GM12874 (cell line): ENCODE measurements around the gene NOP10.

Experiments used
- TF ChIP-seq, protein P1 (sequence below): IDR thresholded peaks from 2 replicates; pipeline ENCODE4 v1.5.1; 2011; ENCODE audit warnings: low read depth, mild to moderate bottlenecking, control low read depth, low read length, moderate library complexity; ENCODE audit not compliant: insufficient read depth

NOP10 gene

DNA sequence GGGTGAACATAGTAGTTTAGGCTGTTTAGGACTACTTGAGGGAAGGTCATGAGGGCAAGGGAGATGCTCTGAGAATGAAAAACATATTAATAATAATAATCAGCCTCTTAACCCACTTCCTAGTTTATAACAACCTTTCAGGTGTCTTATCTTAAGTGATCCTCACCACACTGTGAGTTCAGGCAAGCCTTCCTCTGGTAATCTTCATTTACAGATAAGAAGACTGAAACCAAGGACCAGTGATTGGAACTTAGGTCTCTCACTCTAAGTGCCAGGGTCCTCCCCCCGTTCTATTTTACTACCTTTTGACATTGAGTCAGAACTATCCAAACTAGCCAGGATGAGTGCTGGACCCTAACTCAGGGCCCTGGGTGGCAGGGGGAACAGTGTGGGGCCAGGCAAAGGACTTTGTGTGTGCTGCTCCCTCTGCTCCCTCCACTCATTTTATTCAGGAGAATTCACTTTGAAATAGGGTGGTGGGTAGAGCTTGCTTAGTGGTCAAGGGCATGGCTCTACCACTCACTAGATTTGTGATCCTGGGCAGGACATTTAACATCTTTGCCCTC lies 5.9 kb upstream of the NOP10 start:
- TF ChIP-seq, protein P1, sequence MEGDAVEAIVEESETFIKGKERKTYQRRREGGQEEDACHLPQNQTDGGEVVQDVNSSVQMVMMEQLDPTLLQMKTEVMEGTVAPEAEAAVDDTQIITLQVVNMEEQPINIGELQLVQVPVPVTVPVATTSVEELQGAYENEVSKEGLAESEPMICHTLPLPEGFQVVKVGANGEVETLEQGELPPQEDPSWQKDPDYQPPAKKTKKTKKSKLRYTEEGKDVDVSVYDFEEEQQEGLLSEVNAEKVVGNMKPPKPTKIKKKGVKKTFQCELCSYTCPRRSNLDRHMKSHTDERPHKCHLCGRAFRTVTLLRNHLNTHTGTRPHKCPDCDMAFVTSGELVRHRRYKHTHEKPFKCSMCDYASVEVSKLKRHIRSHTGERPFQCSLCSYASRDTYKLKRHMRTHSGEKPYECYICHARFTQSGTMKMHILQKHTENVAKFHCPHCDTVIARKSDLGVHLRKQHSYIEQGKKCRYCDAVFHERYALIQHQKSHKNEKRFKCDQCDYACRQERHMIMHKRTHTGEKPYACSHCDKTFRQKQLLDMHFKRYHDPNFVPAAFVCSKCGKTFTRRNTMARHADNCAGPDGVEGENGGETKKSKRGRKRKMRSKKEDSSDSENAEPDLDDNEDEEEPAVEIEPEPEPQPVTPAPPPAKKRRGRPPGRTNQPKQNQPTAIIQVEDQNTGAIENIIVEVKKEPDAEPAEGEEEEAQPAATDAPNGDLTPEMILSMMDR = no peak

- TF ChIP-seq, protein P1 = no peak
Measured at GRCh38 chr15:34347951-34348638, 5.2 kb upstream of the NOP10 start.

- TF ChIP-seq, protein P1 = no peak
Measured at GRCh38 chr15:34341381-34342212, 1.3 kb downstream of the NOP10 start.

DNA sequence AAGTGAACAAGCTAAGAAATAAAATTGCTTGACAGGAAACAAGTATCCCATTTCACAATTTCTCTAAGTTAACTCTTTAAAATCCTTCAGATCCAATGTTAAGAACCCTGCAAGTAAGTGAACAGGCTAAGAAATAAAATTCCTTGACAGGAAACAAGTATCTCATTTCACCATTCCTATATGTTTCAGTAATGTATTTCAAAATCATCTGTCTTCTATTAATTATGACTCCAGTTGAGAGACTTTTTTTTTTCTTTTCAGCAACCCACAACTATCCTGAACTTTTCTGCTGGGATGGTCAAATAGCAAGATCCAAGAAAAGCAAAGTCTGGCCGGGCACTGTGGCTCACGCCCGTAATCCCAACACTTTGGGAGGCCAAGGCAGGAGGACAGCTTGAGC lies 3.0 kb downstream of the NOP10 start:
- TF ChIP-seq, protein P1 = no peak

DNA sequence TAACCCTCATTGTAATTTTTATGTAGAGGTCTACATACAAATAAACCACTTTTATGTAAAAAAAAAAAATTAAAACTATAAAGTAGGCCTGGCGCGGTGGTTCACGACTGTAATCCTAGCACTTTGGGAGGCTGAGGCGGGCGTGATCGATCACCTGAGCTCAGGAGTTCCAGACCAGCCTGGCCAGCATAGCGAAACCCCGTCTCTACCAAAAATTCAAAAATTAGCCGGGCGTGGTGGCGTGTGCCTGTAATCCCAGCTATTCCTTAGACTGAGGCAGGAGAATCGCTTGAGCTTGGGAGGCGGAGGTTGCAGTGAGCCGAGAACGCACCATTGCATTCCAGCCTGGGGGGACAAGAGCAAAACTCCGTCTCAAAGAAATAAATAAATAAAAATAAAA lies 4.6 kb downstream of the NOP10 start:
- TF ChIP-seq, protein P1 = no peak

DNA sequence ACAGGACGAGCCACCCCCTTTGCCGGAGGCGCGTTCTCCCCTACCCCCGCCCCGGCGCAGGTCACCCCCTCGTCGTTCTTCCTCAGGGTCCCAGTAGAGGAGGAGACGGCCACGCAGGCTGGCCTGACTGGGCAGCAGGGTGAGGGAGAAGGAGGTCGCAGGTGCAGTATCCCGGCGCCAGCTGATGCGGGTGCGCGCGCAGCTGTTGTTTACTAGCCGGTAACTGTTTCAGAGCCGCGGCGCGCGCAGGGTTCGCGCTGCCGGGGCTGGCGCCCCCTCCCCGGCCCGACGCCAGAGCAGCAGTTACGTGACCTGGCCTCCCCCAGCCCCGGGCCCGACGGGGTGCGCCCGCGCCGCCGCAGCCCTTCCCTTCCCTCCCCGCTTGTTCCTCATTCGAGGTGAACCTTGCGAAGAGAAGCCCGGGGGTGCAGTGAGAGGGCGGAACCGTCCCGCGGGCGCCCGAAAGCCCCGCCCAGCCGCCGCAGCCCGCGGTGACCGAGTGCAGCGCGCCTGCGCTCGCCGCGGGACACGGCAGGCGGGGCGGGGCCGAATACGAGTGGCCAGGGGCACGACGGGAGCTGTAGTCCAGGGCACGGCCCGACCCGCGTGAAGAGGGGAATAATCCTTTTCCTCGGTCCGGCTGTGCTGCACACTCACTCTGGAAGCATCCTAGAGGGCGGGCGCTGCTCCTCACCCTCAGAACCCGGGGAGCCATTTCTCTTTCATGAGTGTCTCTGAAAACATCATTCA lies 5.2 kb downstream of the NOP10 start, which contains the start of gene SLC12A6:
Gene SLC12A6, minus strand, starts transcription at position 225 of the 750 bp plus-strand sequence. CDS start 1,101 bp downstream, outside the sequence.
- TF ChIP-seq, protein P1 = no peak

DNA sequence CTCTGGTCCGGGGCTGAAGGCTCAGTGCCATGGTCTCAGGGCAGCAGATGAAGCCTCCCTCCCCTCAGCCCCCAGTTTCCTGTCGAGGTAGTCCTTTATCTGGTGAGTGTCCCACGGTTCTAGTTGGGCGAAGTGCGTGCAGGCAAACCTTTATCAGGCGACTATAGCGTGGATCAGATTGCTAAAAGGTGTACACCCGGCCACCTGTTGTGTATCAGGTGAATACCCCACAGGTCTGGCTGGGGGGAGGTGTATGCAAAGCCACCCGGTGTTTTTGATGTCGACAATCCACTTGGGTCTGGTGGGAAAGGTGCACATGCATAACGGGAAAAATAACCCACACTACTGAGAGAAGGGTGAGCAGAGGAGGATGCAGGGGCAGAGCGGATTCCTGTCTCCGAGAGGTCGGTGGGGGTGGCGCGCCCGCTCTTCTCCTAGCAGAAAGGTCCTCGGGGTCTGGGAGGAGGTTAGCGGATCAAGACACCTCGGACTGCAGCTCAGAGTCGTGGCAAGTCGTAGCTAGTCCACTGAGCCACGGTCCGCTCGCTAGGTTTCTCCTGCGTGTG lies 5.9 kb downstream of the NOP10 start:
- TF ChIP-seq, protein P1 = no peak
